GDM1 (cell line): ENCODE results near the gene AMPD3.
A peak's percentile ranks its signal among the peaks of the same experiment; 100 is the strongest.

Experiments
- DNase-seq: peaks from one replicate; lab custom pipeline; 2025; lab: John Stamatoyannopoulos, UW

AMPD3 gene

DNA sequence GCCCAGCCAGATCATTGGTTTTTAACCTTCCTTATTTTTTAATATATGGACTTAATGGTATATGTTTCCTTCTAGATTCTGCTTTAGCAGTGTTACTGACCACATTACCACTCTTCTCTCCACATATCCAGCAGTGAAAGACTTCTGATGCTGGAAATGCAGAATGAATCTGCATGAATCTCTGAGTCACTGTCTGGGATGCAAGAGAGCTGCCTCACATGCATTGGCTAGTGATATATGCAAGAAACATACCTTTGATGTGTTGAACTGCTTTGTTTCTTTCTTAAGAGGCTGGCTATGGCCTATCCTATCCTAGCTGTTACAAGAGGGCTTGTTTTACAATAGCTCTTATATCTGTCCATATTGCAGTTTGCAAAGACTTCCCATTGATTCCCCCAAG, 16.6 kb upstream of the AMPD3 start:
- DNase-seq: no peak

DNA sequence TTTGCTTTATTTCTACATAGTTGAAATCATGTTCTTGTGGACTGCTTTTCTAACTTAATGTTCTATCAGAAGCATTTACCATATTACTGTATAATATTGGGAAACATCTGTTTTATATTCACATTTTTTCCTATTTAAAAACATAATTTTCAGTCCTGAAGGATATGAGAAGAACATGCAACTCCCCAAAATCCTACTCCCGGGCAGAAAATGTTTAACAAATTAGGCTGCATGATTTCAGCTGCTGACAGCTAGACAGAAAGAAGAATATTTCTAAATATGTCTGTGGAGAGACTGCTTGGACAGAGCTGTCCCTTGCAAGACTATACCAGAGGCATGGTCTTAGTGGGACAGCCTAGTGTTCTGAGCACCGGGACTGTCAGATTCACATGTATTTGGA, 15.7 kb upstream of the AMPD3 start:
- no peak for DNase-seq

DNA sequence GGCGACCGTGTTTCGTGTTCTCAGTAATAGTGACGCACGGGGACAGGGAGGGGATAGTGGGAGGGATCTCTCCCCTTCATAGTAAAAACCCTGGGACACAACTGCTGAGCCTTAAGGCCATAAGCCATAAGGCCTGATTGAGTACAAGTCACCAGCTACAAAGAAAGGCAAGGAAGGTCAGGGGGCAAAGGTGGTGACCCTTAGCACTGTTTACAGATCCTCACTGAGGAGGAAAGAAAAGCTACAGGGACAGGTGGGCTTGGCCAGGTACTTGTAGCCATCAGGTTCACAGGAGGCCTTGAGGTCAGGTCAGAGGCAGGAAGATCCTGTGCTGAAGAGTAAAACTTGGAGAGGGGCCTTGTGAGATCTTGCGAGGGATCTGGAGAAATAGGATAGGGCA, 15.1 kb upstream of the AMPD3 start:
- DNase-seq: no peak

DNA sequence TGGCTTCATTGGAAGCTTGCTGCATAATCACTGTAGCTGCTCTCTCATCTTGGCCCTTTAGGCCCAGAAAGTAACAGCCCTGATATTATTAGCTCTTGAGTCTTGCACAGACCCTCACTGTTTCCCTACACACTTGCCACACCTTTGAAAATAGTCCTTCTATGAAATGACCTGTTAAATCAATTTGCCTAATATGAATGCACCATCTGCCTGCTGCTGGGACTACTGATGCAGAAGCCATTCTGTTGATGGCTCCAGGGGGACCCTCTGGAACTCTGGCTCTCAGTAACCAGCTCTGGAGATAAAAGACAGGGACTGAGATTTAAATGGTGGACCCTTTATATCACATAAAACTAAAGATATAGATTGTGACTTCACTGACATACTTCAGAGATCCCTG, 14.7 kb upstream of the AMPD3 start:
- no peak for DNase-seq

DNA sequence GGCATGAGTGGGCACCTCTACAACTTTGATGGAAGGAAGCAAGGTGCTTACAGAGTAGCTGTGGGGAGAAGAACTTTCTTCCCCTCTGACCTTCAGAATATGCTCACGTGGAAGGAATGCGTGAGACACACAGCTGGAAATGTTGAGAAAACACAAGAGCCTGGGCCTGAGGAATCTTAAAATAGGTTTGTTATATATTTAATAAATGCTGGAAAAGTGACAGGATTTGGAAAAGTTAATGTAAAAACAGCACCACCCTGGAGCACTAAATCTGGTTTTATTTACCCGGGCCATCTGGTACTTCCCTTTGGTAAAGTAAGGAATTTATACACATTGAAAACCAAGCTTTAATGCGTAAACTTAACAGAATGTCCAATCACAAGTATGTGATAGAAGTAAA, 14.0 kb upstream of the AMPD3 start:
- no peak for DNase-seq

DNA sequence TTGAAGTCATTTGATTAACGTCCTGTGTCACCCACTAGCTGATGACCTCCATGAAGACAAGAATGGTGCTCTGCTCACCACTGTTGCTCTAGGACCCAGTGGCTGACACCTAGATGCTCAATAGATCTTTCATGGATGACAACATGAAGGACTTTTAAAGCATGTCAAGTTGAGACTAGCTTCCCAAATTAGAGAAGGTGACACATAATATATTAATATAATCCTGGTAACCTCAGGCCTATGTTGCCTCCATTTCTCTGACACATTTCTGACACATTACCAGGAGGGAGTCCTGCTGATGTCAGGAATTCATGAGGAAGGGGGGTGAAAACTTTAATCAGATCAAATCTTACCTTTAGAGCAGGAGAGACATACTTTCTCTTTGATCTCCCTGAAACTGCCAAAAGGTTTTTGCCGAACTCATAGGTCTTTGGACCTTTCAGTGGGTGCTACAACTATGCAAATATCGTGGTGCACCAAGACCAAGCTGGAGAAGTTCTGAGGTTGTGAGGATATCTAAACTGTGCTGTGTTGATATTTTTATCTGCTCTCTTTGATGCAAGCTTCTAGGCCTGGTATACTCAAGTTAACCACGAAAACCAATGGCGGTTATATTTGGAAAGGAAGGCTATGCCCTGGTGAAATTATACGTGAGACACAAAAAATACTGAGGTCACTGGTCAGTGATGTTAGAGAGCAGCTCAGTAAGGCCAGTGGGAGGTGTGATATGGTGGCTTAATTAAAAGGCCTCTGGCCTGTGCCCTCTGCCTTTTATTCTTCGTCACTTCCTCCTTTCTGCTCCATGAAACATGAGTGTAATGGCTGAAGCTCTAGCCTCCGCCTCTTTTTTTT, 13.2 kb upstream of the AMPD3 start:
- peak; percentile 34 for DNase-seq

DNA sequence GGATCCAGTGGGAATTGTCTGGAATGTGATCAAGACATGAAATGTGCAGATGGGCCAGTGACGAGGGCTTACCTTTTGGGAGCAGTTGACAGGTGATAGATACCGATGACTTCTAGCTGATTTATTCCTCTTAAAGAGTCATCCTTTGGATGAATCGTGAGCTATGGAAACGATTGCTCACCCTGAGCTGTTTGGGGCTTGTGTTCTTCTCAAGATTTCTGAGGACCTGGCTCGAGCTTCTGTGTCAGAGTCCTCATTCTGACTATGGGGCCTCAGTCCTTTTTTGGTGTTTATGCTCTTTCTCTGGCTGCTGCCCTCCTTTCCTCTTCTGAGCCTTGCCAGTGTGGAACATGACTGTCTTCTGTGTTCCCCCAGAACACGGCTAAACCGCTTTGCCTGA, 11.9 kb upstream of the AMPD3 start:
- DNase-seq: no peak

DNA sequence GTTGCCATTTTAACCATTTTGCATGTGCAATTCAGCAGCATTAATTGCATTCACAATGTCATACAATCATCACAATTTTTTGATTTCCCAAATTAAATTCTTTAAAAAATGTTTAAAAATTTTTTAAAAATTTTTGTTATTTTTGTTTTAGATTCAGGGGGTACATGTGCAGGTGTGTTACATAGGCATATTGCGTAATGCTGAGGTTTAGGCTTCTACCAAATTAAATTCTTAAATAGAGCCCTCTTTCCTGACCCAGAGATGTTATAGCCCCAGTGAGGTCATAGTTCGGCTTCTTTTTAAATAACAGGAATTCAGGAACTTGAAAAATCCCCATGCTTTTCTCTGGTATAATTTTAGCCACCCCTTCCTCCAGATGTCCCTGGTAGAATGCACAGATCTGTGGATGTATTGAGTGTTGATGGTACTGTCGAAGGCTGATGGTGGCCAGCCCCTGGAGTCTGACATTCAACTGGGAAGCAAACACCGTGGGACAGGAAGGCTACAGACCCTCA, 11.3 kb upstream of the AMPD3 start:
- DNase-seq: no peak

DNA sequence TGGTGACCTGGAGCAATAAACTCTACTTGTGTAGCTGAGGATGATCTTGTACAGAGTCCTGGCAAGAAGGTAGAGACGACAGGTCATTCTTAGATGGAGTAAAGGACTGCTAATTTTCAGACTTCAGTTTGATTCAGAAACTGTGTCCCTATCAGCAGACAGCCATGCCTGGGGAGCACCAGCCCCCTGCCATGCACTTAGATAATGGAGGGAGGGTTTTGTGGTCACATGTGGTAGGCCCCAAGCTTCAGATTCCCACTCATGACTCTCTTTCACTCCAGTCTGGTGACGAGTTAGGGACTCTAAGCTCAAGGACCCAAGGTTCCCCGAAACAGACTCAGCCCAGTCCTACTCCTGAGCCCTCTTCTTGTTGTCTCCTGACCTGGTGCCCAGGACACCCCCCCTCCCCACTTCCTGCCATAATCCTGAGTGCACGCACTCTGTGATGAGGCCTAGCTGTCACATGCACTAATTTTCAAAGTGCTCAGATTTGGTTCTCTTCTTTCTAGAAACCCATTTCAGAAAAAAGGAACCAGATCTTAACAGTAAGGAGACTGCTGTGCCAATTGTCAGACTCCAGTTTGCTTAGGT, 10.2 kb upstream of the AMPD3 start:
- DNase-seq: no peak

DNA sequence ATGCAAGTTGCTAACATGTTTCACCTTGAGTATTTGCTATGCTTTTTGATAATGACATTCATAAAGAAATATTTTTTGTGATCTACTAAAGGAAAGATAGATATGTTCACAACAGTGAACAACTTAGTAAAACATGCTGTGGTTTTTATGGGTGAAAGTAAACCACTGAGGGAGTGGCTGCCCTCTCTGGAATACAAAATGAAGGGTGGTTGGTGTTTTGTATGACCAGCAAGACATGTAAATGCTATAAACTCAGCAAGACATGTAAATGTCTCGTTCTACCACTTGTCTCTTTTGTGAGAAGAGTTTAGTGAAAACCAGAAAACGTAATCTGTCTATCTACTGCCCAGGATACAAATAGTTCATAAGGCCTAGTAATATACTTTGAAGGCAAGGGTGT, 7.6 kb upstream of the AMPD3 start:
- no peak for DNase-seq

DNA sequence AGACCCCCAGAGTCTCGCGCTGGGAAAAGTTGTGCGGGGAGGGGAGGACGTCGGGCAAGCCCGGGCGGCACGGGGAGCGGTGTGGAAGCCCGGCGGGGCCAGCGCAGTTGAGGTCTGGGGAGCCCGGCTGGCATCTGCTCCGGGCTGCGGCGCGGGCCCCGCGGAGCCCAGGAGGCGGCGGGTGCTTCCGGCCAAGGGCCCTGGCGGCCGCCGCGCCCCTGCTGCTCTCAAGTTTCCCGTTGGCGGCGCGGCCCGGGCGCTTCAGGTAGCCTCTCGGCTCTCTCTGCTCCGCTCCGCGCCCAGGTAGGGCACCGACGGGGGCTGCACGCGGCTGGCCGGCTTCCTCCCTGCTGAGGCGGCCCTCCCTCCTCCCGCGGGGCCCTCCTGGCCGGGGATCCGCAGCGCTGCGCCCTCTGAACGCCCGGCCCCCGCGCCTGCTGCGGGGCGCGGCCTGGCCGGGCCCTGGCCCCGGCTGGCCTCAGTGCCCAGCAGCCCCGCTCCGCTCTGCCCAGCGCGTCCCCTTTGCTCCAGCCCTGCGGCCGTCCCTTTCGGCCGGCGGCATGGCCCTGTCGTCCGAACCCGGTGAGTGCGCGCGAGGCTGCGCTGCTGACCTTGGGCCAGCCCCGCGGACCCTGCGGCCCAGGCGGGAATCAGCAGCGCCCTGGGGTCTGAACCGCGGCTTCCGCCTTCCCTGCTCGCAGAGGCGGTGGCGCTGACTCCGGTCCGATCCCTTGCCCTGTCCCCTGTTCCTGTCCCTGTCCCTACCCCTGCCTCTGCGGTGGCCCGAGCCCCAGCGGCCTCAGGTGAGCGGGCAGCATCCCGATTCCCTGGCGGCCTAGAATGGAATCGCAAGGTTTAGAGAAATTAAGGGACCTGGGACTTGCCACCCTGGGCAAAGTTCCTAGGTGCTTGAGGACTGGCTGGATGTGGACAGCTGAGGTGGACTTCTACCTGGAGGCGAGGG, 4.3 kb upstream of the AMPD3 start:
- no peak for DNase-seq

DNA sequence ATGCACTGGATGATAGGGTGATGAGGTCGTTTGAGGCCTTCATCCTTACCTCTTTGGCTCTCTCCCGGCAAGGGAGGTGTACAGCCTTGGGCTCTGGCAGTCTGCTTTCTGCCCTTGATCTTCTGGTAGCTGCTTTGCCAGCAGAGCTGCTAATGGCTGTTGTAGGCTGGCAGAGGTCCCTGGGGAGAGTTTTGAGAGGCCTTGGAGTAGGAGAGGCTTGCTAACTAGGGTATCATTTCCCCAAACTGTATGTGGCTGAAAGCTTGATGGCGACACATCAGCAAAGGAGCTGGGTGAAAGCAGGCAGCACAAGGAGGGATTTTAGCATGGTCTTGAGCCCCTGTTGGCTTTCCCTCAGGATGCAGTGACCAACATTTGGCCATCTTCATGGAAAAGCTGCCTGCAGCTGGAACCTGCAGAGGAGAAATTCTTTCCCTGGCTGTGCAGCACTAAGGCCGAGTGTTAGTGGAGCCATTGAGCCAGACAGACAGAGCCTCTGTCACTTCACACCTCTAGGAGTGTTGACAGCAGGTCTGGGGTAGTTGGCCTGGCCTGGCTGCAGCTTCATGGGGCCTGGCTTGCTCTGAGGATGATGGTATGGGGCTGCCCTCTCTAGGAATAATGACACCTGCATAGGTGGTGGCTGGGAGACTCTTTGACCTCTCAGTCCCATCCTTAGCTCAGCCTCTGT, 3.5 kb upstream of the AMPD3 start:
- no peak for DNase-seq

DNA sequence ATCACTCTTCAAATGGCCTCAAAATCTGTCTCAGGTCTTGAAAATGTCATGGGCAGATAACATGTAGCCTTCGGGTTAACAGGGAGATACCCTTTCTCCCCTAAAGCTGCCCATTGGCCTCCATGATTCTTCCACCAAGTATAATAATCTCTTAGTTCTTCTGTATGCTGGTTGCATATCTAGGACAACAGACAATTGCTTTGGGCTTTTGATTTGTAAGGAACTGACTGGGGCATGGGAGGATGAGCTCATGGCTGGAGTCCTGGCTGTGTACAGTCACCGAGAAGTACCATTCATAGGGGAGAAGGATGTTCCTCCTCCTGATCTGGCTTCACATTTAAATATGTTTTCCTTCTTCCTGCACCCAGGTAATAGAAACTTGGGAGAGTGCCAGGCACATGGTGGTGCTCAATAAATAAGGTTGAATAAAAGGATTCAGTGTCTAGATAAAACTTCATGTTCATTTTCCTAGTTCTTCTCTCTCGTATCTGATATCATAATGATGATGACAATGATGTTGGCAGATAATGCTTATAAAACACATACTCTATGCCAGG, 2.8 kb upstream of the AMPD3 start:
- no peak for DNase-seq

DNA sequence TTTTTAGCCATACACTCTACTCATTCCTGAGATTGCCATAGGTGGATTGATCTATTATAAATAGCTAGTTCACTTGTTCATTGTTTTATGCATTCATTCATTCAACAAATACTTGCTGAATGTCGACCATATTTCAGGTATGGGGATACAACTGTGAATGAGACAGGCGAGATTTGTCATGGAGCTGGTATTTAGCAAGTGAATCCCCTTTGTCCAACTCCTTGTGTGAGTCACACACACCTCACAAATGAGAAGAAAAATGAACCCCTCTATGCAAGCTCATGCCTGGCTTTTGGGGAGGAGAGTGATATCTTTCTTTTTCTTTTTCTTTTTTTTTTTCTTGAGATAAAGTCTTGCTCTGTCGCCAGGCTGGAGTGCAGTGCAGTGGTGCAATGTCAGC, 1.8 kb upstream of the AMPD3 start:
- DNase-seq: no peak

DNA sequence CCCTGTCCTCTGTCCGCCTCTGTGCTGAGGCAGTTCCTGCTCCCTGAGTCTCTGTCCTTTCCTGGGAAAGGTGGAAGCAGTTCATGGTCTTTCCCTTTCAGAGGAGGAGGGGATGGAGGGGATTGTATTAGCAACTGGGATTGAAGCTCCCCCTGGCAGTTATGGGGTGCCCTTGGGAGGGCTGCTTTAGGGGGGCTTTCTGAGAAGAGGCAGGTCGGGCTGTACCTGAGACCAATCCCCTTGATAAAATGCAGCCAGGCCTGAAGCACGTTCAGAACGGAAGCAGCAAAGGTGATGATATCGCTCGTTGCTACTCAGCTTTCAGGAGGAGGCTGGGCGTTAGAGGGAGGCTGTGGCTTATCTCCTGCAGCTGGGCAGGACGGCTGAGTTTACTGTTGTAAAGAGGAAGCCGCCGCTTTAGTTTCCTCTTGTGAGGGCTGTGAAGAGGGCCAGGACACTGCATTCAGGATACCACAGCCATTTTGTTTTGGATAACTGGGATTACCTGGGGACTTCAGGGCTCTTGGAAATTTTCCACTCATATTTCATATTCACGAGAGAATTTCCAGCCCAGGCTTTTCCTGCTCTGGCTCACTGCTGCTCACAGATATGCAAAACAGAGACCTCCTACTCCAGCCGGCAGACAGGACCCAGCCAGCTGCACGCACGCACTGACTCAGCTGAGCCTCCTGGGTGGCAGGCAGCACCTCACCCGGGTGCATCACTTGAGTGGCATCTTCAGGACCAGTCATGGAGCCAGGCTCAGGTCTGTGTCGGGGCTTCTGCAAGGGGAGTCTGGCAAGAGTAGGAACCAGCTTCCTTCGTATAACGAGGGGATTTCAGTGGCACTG, 798 bp downstream of the AMPD3 start:
- DNase-seq: peak; percentile 73

DNA sequence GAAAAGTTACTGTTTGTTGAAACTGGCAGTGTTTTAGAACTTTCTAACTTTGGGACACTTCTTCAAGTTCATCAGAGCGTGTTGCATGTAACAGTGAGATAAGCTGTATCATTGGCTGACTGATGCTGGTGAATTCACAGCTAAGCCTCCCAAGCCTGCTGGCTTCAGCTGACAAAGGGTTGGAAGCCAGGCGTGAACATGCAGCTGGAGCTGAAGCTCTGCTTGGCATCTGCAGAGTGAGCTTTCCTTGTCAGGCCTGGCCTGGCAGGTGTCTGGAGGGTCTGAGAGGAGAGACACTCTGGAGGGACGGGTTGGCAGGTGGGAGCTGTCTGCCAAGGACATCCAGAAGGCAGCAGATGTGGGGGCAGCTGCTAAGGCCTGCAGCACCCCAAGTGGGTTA, 1.5 kb downstream of the AMPD3 start:
- no peak for DNase-seq

DNA sequence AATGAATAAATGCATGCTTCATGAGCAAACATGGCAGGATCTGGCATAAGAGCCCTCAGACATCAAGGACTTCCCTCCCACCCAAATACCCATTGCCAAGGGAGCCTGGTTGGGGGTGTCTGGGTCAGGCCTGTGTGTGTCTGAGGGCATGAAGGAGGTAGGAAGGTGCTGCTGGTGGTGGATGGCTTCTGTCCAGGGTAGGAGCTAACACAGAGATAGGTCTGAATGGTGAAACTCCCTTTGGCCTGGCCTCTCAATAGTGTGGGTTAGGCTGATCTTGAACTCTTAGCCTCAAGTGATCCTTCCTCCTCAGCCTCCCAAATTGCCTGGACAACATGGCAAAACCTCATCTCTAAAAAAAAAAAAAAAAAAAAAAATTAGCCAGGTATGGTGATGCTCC, 2.8 kb downstream of the AMPD3 start:
- no peak for DNase-seq

DNA sequence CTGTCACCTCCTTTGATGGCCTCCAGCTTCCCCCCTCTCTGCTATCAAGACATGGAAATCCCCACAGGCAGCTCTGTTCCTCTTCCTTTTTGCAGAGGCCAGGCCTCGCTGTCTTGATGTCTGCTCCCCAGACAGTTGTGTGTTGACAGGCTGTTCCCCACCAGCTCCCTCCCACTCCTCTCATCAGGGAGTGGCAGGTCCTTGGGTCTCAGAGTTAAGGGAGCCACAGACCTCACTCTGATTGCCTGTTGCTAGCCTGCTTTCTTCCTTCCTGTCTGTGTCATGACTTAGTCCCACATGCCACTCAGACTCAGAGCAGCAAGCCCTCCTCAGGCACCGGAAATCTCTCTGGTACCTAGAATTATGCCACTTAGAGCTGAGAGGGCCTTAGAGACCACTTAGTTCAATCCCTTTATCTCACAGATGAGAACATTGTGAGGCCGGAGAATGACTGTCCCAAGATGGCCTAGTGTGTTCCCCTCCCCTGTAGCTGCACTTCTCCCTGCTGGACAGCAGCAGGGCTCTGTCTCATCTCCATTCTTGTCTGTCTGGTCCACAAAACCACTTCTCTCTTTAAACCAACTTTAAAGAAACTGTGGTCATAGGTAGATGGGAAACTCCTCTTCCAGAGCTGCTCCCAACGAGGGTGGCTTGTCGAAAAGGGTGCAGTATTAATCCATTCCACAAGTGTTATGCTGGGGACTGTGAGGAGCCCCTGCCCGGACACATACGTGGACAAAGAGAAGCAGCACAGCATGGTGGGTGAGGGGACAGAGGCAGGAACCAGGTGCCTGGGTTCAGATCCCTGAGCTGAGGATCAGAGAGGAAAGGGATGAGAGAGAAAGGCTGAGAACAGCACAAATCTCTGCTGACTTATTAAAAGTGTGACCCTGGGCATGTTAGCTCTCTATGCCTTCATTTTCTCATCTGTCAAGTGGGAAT, 4.2 kb downstream of the AMPD3 start:
- peak; percentile 95 for DNase-seq

DNA sequence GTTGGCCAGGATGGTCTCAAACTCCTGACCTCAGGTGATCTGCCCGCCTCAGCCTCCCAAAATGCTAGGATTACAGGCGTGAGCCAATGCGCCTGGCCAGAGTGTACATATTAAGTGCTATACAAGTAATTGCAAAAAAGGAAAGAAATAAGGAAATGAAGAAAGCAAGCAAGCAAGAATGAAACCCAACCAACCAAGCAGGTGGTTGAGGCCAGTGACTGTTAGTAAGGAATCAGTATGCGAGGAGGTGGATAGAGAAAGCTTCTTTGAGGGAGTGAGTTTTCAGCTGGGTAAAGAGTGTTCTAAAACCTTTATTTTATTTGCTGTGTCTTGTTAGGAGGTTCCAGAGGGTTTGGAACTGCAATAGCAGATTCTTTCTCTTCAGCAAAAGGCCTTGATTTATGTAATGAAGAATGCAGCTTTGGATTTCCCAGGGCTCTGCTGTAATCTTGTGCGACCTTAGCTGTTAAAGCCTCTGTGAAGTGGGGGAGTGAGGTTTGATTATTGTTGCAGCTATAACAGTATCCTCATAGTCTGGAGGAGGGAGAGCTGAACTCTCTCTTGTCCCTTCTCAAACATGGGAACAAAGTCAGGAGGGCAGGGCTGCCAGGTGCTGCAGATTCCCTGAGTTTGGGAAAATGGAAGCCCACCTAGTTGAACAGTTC, 5.7 kb downstream of the AMPD3 start:
- DNase-seq: no peak
